Gastroesophageal sphincter (tissue), 4 donors: ENCODE data around the gene H1-8. TPM values are rescaled to one million over a fixed set of nuclear protein-coding genes. Genes with fewer than 3 reads are reported as not detected.

ENCODE experiments used
- ATAC-seq: fragments of 150-250 bp; one replicate; pipeline ENCODE4 v1.9.1; 2016; ENCODE audit warnings: mild to moderate bottlenecking, moderate library complexity
- H3K27ac ChIP-seq, 4 donors: fragments of 200-600 bp; sonication (generic) in 3 of 4; 1 replicate in 3 of 4; 2 replicates in 1 of 4; pipeline ENCODE4 v1.5.1; 2016 to 2019
- H3K27me3 ChIP-seq: fragments of 200-600 bp; sonication (generic); one replicate; pipeline ENCODE4 v1.5.1; 2019
- H3K36me3 ChIP-seq, 2 donors: fragments of 200-600 bp; sonication (generic); one replicate each; pipeline ENCODE4 v1.5.1; 2019; ENCODE audit warnings: control low read depth in 1 of 2
- H3K4me1 ChIP-seq, 3 donors: fragments of 200-600 bp; sonication (generic); 1 replicate in 2 of 3; 2 replicates in 1 of 3; pipeline ENCODE4 v1.5.1; 2016 to 2019; ENCODE audit warnings: control low read depth in 2 of 3
- H3K4me3 ChIP-seq, 2 donors: fragments of 200-600 bp; sonication (generic); one replicate each; pipeline ENCODE4 v1.5.1; 2019; ENCODE audit warnings: mild to moderate bottlenecking in 1 of 2, moderate library complexity in 1 of 2
- H3K9me3 ChIP-seq, 3 donors: fragments of 200-600 bp; sonication (generic); one replicate each; pipeline ENCODE4 v1.5.1; 2017 to 2019; ENCODE audit warnings: control low read depth in 2 of 3
- CTCF ChIP-seq, 4 experiments: fragments of 200-600 bp in 2 of 4; fragments of 450-650 bp in 2 of 4; sonication (generic) in 1 of 4; IDR thresholded peaks; one replicate each; pipeline ENCODE4 v1.5.1; 2017 to 2019; ENCODE audit warnings: antibody characterized with exemption in 4 of 4, mild to moderate bottlenecking in 2 of 4, moderate library complexity in 2 of 4
- EP300 ChIP-seq: sonication (generic); formaldehyde crosslinking; IDR thresholded peaks from one replicate; pipeline ENCODE4 v1.6.1; 2017; ENCODE audit warnings: antibody characterized with exemption, mild to moderate bottlenecking
- POLR2A ChIP-seq, 2 donors: fragments of 450-650 bp; IDR thresholded peaks; one replicate each; pipeline ENCODE4 v1.6.1; 2017; ENCODE audit warnings: antibody characterized with exemption in 2 of 2, mild to moderate bottlenecking in 2 of 2, moderate library complexity in 1 of 2
- POLR2AphosphoS5 ChIP-seq: sonication (generic); formaldehyde crosslinking; IDR thresholded peaks from one replicate; pipeline ENCODE4 v1.6.1; 2017; ENCODE audit warnings: antibody characterized with exemption
- WGBS, 2 donors: methylation state at CpG; one replicate each; pipeline ENCODE4 v1.1.5; 2018; ENCODE audit warnings: low coverage in 1 of 2; 5-methylcytosine and 5-hydroxymethylcytosine counted together
- total RNA-seq, 4 donors: library from RNA; depleted of rRNA; stranded (reverse); fragments of >200 nt; gene quantifications; one replicate each; pipeline ENCODE4 v1.1.0, GENCODE V29; 2016

The H1-8 gene
- total RNA-seq, 4 donors from 2014 or later, result not detected

- no peak for ATAC-seq
- H3K27ac ChIP-seq, result no peak overlapping the region
- H3K9me3 ChIP-seq, result no peaks in the 10 kb centered on the region
- peaks cover 0 to 33% (median 19%) of the 10 kb centered on the region in 3 donors for H3K4me1 ChIP-seq
- TF ChIP-seq POLR2AphosphoS5, result no peak
- no peak for TF ChIP-seq CTCF (IDR thresholded peaks at IDR 0.05)
- 95% methylated on average over 4 of the region's 8 CpGs; no CpG with 5 or more reads in 1 of the 2 donors for WGBS, 2 donors
- no peak overlapping the region for H3K4me3 ChIP-seq
- no peaks in the 10 kb centered on the region for H3K27me3 ChIP-seq
- peaks cover 0 to 93% of the 10 kb centered on the region in 2 donors for H3K36me3 ChIP-seq
Observed at GRCh38 chr3:129581623-129582022, 38.6 kb downstream of the H1-8 start.

- Histone ChIP-seq H3K4me1 (peaks cover 0 to 33% (median 20%) of the 10 kb centered on the region in 3 donors), H3K9me3 (no peaks in the 10 kb centered on the region), H3K27ac (no peak overlapping the region), H3K4me3 (no peak overlapping the region), H3K36me3 (peaks cover 0 to 88% of the 10 kb centered on the region in 2 donors), H3K27me3 (no peaks in the 10 kb centered on the region)
- no CpG with 5 or more reads among the region's 5 CpGs for WGBS, 2 donors
- ATAC-seq, result no peak
- TF ChIP-seq POLR2AphosphoS5 (no peak), CTCF (IDR thresholded peaks at IDR 0.05) (no peak), POLR2A (IDR thresholded peaks at IDR 0.05) (no peak), EP300 (no peak)
Observed at GRCh38 chr3:129582799-129583198, 39.8 kb downstream of the H1-8 start.

GRCh38 chr3:129583289-129583688, 40.3 kb downstream of the H1-8 start:
- Histone ChIP-seq H3K4me1 (peaks cover 0 to 33% (median 16%) of the 10 kb centered on the region in 3 donors), H3K27ac (no peak overlapping the region), H3K4me3 (no peak overlapping the region), H3K27me3 (no peaks in the 10 kb centered on the region), H3K9me3 (no peaks in the 10 kb centered on the region), H3K36me3 (peaks cover 0 to 88% of the 10 kb centered on the region in 2 donors)
- TF ChIP-seq CTCF (IDR thresholded peaks at IDR 0.05) (no peak), POLR2A (IDR thresholded peaks at IDR 0.05) (no peak), EP300 (no peak), POLR2AphosphoS5 (no peak)
- WGBS, 2 donors, result 83% methylated on average over 8 of the region's 9 CpGs; no CpG with 5 or more reads in 1 of the 2 donors
- ATAC-seq, result no peak

- no peak for ATAC-seq
- peaks cover 0 to 89% of the 10 kb centered on the region in 2 donors for H3K36me3 ChIP-seq
- no peak overlapping the region for H3K27ac ChIP-seq
- H3K4me3 ChIP-seq, result no peak overlapping the region
- no peaks in the 10 kb centered on the region for H3K27me3 ChIP-seq
- H3K4me1 ChIP-seq, result peaks cover 0 to 33% (median 18%) of the 10 kb centered on the region in 3 donors
- TF ChIP-seq EP300 (no peak), POLR2AphosphoS5 (no peak), CTCF (IDR thresholded peaks at IDR 0.05) (no peak), POLR2A (IDR thresholded peaks at IDR 0.05) (no peak)
- 75 to 98% methylated on average over 3 of the region's 3 CpGs for WGBS, 2 donors
- H3K9me3 ChIP-seq, result no peaks in the 10 kb centered on the region
Observed at GRCh38 chr3:129584631-129585030, 41.7 kb downstream of the H1-8 start.

- Histone ChIP-seq H3K4me1 (peaks cover 0 to 47% (median 32%) of the 10 kb centered on the region in 3 donors), H3K4me3 (no peak overlapping the region), H3K9me3 (no peaks in the 10 kb centered on the region), H3K27me3 (no peaks in the 10 kb centered on the region), H3K36me3 (peaks cover 0 to 74% of the 10 kb centered on the region in 2 donors), H3K27ac (no peak overlapping the region)
- TF ChIP-seq CTCF (IDR thresholded peaks at IDR 0.05) (no peak), POLR2AphosphoS5 (no peak), POLR2A (IDR thresholded peaks at IDR 0.05) (no peak), EP300 (no peak)
- 90 to 100% methylated on average over 2 of the region's 27 CpGs for whole genome bisulfite sequencing, 2 donors
- ATAC-seq, result no peak
Observed at GRCh38 chr3:129585949-129586657, 43.1 kb downstream of the H1-8 start.
